GM20000 (cell line): ENCODE results near the gene MXI1.

ENCODE experiments used
- DNase-seq: peaks from one replicate; pipeline ENCODE4 v3.0.0; 2012; ENCODE audit warnings: low spot score
- TF ChIP-seq, protein P1 (sequence below): IDR thresholded peaks from 2 replicates; pipeline ENCODE4 v1.5.1; 2012; ENCODE audit warnings: mild to moderate bottlenecking, control low read depth; ENCODE audit errors: extremely low read depth, missing control alignments

Gene MXI1

DNA sequence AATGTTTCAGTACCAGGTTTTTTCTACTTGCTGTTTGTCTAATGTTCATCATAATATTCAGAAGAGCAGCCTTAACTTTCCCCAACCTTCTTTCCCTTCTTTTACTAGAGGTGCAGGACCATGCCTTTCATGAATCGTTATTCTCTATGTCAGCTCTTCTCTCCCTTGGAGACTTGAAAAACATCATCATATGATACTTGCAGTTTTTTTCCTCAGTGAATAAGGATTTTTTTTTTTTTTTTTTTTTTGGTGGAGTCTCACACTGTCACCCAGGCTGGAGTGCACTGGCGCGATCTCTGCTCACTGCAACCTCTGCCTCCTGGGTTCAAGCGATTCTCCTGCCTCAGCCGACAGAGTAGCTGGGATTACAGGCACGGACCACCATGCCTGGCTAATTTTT, 67.2 kb downstream of the MXI1 start:
- DNase-seq = no peak
- TF ChIP-seq, protein P1, sequence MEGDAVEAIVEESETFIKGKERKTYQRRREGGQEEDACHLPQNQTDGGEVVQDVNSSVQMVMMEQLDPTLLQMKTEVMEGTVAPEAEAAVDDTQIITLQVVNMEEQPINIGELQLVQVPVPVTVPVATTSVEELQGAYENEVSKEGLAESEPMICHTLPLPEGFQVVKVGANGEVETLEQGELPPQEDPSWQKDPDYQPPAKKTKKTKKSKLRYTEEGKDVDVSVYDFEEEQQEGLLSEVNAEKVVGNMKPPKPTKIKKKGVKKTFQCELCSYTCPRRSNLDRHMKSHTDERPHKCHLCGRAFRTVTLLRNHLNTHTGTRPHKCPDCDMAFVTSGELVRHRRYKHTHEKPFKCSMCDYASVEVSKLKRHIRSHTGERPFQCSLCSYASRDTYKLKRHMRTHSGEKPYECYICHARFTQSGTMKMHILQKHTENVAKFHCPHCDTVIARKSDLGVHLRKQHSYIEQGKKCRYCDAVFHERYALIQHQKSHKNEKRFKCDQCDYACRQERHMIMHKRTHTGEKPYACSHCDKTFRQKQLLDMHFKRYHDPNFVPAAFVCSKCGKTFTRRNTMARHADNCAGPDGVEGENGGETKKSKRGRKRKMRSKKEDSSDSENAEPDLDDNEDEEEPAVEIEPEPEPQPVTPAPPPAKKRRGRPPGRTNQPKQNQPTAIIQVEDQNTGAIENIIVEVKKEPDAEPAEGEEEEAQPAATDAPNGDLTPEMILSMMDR = no peak

DNA sequence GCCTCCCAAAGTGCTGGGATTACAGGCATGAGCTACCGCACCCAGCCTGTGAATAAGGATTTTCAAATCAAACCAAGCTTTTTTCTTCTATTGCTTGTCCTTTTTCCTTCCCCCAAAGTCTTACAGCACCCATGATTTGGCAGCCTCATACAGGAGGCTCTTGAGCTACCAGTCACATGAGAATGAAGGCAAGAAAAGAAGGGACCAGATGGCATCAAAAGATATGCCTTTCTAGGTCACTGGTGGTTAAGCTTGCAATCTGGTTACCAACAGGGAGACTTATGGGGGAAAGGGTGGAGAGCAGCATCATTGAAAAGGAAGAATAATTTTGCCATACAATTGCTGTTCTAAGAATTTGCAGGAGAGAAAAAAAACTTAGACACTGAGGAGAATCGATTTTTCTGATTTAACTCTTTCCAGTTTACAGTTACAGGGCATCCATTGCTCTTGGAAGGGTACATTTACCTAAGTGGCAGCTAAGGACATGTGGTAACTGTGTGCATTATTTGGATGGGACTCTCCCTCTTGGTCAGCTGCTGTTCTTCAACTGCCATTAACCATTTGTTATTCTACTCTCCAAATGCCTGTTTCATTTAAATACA, 67.8 kb downstream of the MXI1 start:
- TF ChIP-seq, protein P1 = no peak
- no peak for DNase-seq

DNA sequence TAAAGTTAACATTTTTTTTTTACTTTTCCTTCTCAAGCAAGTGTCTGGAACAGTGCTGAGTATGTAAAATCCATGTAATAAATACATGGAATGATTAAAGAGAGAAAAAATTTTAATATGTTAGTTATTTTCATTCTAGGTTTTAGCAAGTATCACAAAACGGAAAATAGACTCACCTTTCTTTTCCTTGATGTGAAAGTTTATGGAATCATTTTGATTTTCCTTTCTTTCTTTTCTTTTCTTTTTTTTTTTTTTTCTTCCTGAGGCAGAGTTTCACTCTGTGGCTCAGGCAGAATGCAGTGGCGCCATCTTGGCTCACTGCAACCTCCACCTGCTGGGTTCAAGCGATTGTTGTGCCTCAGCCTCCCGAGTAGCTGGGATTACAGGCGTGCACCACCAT, 69.2 kb downstream of the MXI1 start:
- no peak for DNase-seq
- TF ChIP-seq, protein P1 = no peak

DNA sequence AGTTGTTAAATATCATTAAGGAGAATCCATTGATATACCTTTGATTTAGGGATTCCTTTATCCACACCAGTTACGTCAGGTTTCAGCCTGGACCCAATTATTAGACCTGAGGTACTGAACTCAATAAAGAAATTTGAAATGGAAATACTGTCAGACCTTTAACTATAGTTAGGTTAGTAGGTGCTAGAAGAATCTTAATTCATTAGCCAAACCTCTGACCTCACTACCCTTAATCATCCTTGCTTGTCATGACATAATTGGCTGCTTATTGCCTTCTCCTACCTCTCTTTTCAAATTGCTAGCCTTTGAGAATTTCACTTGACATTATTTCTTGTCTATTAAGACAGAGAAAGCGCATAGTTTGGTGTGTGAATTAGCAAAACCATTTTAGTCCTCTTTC, 70.2 kb downstream of the MXI1 start:
- DNase-seq = no peak
- TF ChIP-seq, protein P1 = no peak

DNA sequence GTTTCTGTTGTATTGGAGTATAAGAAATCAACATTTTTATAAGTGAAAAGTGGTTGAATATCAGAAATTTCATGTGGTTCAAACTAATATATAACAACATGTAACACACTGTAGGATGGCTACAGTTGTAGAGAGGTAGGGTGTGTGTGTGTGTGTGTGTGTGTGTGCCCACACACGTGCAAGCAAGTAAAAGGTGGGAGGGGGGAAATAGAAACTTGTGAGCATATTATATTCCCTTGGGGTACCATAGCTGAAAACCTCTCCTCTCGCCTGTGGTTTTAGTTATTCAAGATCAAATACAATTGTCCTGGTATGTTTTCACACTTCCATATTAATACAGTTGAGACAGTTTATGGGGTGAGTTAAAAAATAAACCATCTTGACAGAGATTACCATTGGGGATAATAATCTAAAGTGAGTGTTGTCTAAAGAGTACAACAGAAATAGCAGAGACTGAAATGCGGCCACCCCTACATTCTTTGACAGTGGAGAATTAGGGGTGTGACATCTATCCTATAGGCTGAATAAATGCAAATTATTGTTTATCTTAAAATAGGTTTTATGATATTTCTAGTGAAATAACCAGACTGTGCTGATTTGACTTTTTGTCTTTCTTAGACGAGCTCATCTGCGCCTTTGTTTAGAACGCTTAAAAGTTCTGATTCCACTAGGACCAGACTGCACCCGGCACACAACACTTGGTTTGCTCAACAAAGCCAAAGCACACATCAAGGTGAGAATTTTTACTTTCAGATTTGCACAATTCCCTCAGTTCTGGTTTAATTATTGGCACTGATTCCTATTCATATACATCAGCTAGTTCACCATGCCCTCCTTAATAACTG, 71.4 kb downstream of the MXI1 start:
- no peak for DNase-seq
- TF ChIP-seq, protein P1 = no peak

DNA sequence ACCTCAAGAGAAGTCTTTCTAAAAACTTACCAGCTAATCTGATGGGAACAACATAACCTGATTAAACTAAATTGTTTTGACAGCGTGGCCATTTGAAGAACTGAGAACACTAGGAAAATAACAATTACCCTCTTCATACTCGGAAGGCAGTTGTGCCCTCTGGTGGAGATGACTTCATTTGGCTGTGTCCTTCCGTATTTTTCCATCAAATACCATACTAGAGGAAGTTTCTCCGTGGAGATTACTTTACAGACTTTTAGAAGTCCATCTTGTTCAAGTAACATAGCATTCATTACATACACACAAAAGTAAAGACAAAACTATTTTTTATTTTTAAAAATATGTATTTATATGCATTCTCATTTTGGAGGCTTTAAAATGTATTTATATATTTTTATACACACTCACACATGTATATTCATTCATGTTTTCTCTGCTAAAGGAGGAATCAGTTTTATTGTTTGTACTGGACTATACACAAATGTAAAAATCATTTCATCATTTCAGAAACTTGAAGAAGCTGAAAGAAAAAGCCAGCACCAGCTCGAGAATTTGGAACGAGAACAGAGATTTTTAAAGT, 72.1 kb downstream of the MXI1 start:
- TF ChIP-seq, protein P1 = peak; percentile 44
- DNase-seq = peak; percentile 32

DNA sequence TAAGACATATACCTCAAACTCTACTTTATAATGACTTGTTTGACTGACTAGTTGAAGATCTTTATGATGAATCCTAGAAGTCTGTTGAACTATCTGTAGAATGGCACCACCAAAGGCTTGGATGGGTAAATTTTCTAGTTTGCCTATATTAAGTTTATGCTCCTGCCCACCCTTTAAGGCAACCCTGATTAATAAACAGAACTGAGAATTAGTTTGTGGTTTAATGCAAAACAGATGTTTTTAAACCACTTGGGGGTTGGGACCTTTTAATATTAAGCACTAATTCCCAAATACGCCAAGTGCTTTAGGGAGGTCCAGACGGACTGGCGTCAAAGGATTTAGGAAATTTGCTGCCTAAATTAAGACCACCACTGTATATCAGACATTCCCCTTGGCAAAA, 76.9 kb downstream of the MXI1 start:
- TF ChIP-seq, protein P1 = no peak

More for the DNA sequence above, 76.9 kb downstream of the MXI1 start:
- DNase-seq = no peak
